Epithelial cell of proximal tubule (primary cell): ENCODE results near the gene ESRRG. TPM values are rescaled to one million over a fixed set of nuclear protein-coding genes. Genes with fewer than 3 reads are reported as not detected.
"Not testable (repeated sequence)": the region's sequence is repeated elsewhere in the genome, so short reads cannot be mapped to it uniquely, and the experiment has no call there.

Experiments
- DNase-seq: peaks from one replicate; pipeline ENCODE4 v3.0.0-alpha.2; 2011; ENCODE audit warnings: low read depth
- H3K4me3 ChIP-seq: 2 replicates; pipeline ENCODE4 v1.5.1; 2011; ENCODE audit warnings: low read depth, mild to moderate bottlenecking, low read length
- total RNA-seq: library from RNA; depleted of rRNA; stranded (reverse); fragments of >200 nt; gene quantifications from 2 replicates; pipeline ENCODE4 v1.2.3, GENCODE V29; 2015
- TF ChIP-seq, protein P1 (sequence below): conservative IDR thresholded peaks from 2 replicates; pipeline ENCODE4 v1.5.1; 2012; ENCODE audit warnings: low read depth, mild to moderate bottlenecking, low read length

ESRRG gene
- total RNA-seq, 1 donor from 2014 or later: 0.52 TPM

- TF ChIP-seq, protein P1, sequence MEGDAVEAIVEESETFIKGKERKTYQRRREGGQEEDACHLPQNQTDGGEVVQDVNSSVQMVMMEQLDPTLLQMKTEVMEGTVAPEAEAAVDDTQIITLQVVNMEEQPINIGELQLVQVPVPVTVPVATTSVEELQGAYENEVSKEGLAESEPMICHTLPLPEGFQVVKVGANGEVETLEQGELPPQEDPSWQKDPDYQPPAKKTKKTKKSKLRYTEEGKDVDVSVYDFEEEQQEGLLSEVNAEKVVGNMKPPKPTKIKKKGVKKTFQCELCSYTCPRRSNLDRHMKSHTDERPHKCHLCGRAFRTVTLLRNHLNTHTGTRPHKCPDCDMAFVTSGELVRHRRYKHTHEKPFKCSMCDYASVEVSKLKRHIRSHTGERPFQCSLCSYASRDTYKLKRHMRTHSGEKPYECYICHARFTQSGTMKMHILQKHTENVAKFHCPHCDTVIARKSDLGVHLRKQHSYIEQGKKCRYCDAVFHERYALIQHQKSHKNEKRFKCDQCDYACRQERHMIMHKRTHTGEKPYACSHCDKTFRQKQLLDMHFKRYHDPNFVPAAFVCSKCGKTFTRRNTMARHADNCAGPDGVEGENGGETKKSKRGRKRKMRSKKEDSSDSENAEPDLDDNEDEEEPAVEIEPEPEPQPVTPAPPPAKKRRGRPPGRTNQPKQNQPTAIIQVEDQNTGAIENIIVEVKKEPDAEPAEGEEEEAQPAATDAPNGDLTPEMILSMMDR: no peak
- H3K4me3 ChIP-seq: peak overlapping the region; percentile 53
- DNase-seq: no peak
These were observed 191.7 kb downstream of the ESRRG start for GRCh38 chr1:216531263-216532239.

DNA sequence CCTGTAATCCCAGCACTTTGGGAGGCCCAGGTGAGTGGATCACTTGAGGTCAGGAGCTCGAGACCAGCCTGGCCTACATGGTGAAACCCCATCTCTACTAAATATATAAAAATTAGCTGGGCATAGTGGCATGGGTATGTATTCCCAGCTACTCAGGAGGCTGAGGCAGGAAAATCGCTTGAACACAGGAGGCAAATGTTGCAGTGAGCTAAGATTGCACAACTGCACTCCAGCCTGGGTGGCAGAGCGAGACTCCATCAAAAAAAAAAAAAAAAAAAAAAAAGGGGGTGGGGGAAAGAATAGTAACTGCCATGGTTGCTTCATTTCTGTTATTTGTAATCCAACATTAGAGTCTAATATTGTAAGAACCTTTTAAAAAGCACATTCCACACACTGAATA is 193.4 kb downstream of the ESRRG start:
- DNase-seq, H3K4me3 ChIP-seq: not testable (repeated sequence)

GRCh38 chr1:216528816-216529215 is 194.4 kb downstream of the ESRRG start:
- no peak overlapping the region for H3K4me3 ChIP-seq
- no peak for DNase-seq
- TF ChIP-seq, protein P1: no peak

DNA sequence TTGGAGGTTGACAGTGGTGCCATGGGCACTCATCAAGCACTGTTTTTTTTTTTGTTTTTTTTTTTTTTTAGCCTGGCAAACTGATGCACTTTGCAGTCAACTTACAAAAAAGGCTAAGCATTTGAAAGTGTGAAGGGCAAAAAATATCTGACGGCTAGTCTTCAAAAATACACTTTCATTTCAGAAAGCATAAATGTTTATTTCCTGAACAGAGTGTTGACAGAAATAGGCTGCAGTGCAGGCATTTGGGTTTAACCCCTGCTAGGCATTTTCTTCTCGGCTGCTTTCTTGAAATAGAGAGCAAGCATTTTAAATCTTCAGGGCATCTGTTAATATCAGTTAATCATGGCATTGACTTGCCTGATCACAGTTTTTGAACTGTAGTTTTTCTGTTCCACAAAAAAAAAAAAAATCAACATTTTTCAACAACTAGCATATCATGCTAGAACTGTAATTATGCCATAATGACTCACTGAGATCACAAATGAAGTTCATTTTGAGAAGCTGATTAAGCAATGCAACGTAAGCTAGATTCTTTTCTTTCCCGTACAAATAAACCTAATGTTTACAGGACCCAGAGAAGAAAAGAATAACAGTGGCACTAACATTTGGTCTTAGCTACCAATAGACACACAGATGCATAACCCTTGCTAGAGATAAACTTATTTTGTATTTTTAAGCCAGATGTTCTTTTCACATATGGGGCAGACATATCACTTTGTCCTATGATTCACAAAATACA is 199.6 kb downstream of the ESRRG start:
- H3K4me3 ChIP-seq: no peak overlapping the region
- no peak for DNase-seq
- TF ChIP-seq, protein P1: no peak

DNA sequence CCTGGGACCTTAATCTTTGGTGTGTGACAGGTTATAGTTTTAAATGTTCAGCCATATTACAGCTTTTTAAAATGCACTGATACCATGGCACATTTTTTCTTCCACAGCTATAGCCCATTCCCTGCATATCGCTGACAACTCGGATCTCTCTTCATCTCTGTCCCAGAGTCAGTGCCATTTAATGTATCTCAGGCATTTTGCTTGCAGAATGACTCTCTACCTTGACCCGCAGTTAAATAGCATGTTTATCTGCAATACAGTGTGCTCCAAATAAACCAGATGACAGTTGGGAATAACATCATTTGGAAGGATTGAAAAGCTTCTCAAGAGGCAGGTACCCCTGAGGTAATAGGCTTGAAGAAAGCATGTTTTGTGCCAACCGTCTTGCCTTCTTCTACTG is 200.2 kb downstream of the ESRRG start:
- DNase-seq: no peak
- TF ChIP-seq, protein P1: no peak
- H3K4me3 ChIP-seq: no peak overlapping the region

DNA sequence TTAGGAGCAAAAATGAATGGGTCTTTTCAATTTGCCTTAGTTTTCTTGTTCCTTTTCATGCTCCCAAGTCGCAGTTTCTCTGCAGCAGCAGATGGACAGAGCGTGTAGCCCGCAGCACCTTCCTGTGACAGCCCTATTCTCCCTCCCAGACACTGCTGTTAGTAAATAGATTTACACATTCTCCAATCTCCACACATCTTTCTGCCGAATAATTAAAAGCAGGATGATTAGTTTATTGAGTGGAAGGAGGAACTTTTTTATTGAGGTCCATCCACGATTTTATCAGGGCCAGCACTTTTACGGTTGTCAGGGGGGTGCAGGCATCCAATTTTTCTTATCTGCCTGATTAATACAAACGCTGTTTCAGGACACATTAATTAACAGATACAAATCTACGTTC is 201.8 kb downstream of the ESRRG start:
- no peak overlapping the region for H3K4me3 ChIP-seq
- DNase-seq: no peak
- TF ChIP-seq, protein P1: no peak

DNA sequence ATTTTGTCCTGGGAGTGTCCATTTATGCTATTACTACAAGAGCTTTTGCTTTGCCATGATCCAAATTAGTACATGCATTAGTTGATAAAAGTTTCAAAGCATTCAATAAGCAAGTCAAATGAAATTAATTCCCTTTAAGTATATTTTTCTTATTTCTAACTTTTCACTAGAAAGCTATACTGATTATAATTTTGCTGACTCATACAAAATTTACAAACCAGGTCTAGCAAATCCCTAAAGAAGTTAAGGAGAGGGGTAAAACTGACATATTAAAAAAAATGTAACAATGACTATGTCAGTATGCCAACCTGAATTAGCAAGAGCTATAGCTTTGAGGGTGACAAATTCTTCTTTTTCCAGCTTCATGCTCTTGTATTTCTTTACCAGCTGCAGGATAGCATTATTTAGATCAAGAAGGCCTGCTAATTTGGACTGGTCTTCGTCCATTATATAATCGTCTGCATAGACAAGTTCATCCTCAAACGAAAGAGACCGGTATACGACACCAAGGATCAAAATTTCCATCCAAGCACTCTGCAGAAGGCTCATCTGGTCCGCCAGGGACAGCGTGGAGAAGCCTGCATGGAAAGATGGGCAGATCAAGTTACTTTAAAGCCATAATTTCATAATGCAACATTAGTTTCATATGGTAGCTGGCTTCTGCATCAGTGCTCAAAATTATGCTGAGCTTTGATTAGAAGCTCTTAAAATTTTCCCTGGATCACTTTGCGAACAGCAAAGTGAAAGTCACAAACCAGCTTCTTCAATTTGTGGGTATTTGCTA is 204.2 kb downstream of the ESRRG start:
- TF ChIP-seq, protein P1: no peak
- H3K4me3 ChIP-seq: no peak overlapping the region
- DNase-seq: no peak
